ENCODE results near the gene MID1.

The MID1 gene

GRCh38 chrX:10615931-10616774 lies 4.2 kb downstream of the MID1 start:
- Histone ChIP-seq H3K4me3 (ENCODE audit: low read depth in 1 of 2, low read length in 2 of 2) (peak overlapping the region in 1 of 2 donors; percentile 45), H3K9ac (ENCODE audit: low read length) (no peak overlapping the region), H3K27ac (ENCODE audit: low read depth, low read length) (peak overlapping the region; percentile 31), H3K4me1 (ENCODE audit: insufficient read depth, low read length) (peaks cover 20% of the 10 kb centered on the region), H3K9me3 (ENCODE audit: low read length) (no peaks in the 10 kb centered on the region), H3K27me3 (ENCODE audit: control insufficient read depth in 1 of 2, insufficient read depth in 2 of 2, low read length in 2 of 2) (peaks cover 0 to 4% of the 10 kb centered on the region in 2 donors), H3K36me3 (ENCODE audit: insufficient read depth, low read length) (no peaks in the 10 kb centered on the region)

- Histone ChIP-seq H3K9me3 (ENCODE audit: low read length) (no peaks in the 10 kb centered on the region), H3K4me3 (ENCODE audit: low read depth in 1 of 2, low read length in 2 of 2) (no peak overlapping the region), H3K27me3 (ENCODE audit: control insufficient read depth in 1 of 2, insufficient read depth in 2 of 2, low read length in 2 of 2) (no peaks in the 10 kb centered on the region), H3K4me1 (ENCODE audit: insufficient read depth, low read length) (peaks cover 26% of the 10 kb centered on the region), H3K27ac (ENCODE audit: low read depth, low read length) (no peak overlapping the region), H3K36me3 (ENCODE audit: insufficient read depth, low read length) (no peaks in the 10 kb centered on the region), H3K9ac (ENCODE audit: low read length) (no peak overlapping the region)
Measured at GRCh38 chrX:10612215-10612614, 8.2 kb downstream of the MID1 start.

GRCh38 chrX:10611441-10612090 lies 8.8 kb downstream of the MID1 start:
- Histone ChIP-seq H3K27me3 (ENCODE audit: control insufficient read depth in 1 of 2, insufficient read depth in 2 of 2, low read length in 2 of 2) (no peaks in the 10 kb centered on the region), H3K4me3 (ENCODE audit: low read depth in 1 of 2, low read length in 2 of 2) (no peak overlapping the region), H3K27ac (ENCODE audit: low read depth, low read length) (no peak overlapping the region), H3K9me3 (ENCODE audit: low read length) (no peaks in the 10 kb centered on the region), H3K4me1 (ENCODE audit: insufficient read depth, low read length) (peaks cover 26% of the 10 kb centered on the region), H3K36me3 (ENCODE audit: insufficient read depth, low read length) (no peaks in the 10 kb centered on the region), H3K9ac (ENCODE audit: low read length) (no peak overlapping the region)

GRCh38 chrX:10608099-10608498 lies 12.3 kb downstream of the MID1 start:
- Histone ChIP-seq H3K27me3 (ENCODE audit: control insufficient read depth in 1 of 2, insufficient read depth in 2 of 2, low read length in 2 of 2) (no peaks in the 10 kb centered on the region), H3K27ac (ENCODE audit: low read depth, low read length) (no peak overlapping the region), H3K36me3 (ENCODE audit: insufficient read depth, low read length) (no peaks in the 10 kb centered on the region), H3K9ac (ENCODE audit: low read length) (no peak overlapping the region), H3K9me3 (ENCODE audit: low read length) (no peaks in the 10 kb centered on the region), H3K4me1 (ENCODE audit: insufficient read depth, low read length) (peaks cover 19% of the 10 kb centered on the region), H3K4me3 (ENCODE audit: low read depth in 1 of 2, low read length in 2 of 2) (no peak overlapping the region)

- Histone ChIP-seq H3K9me3 (ENCODE audit: low read length) (no peaks in the 10 kb centered on the region), H3K4me3 (ENCODE audit: low read depth in 1 of 2, low read length in 2 of 2) (no peak overlapping the region), H3K27ac (ENCODE audit: low read depth, low read length) (no peak overlapping the region), H3K4me1 (ENCODE audit: insufficient read depth, low read length) (peaks cover 17% of the 10 kb centered on the region), H3K27me3 (ENCODE audit: control insufficient read depth in 1 of 2, insufficient read depth in 2 of 2, low read length in 2 of 2) (no peaks in the 10 kb centered on the region), H3K9ac (ENCODE audit: low read length) (no peak overlapping the region), H3K36me3 (ENCODE audit: insufficient read depth, low read length) (no peaks in the 10 kb centered on the region)
Measured at GRCh38 chrX:10607233-10607632, 13.2 kb downstream of the MID1 start.

GRCh38 chrX:10603612-10604011 lies 16.8 kb downstream of the MID1 start:
- H3K27ac ChIP-seq (ENCODE audit: low read depth, low read length), result no peak overlapping the region
- H3K4me3 ChIP-seq (ENCODE audit: low read depth in 1 of 2, low read length in 2 of 2), result no peak overlapping the region
- no peaks in the 10 kb centered on the region for H3K36me3 ChIP-seq (ENCODE audit: insufficient read depth, low read length)
- H3K4me1 ChIP-seq (ENCODE audit: insufficient read depth, low read length), result peaks cover 14% of the 10 kb centered on the region
- H3K9ac ChIP-seq (ENCODE audit: low read length), result no peak overlapping the region
- no peaks in the 10 kb centered on the region for H3K27me3 ChIP-seq (ENCODE audit: control insufficient read depth in 1 of 2, insufficient read depth in 2 of 2, low read length in 2 of 2)
- no peaks in the 10 kb centered on the region for H3K9me3 ChIP-seq (ENCODE audit: low read length)

- Histone ChIP-seq H3K9me3 (ENCODE audit: low read length) (no peaks in the 10 kb centered on the region), H3K9ac (ENCODE audit: low read length) (no peak overlapping the region), H3K36me3 (ENCODE audit: insufficient read depth, low read length) (no peaks in the 10 kb centered on the region), H3K4me1 (ENCODE audit: insufficient read depth, low read length) (peaks cover 16% of the 10 kb centered on the region), H3K27ac (ENCODE audit: low read depth, low read length) (no peak overlapping the region), H3K27me3 (ENCODE audit: control insufficient read depth in 1 of 2, insufficient read depth in 2 of 2, low read length in 2 of 2) (no peaks in the 10 kb centered on the region), H3K4me3 (ENCODE audit: low read depth in 1 of 2, low read length in 2 of 2) (no peak overlapping the region)
Measured at GRCh38 chrX:10602646-10603045, 17.7 kb downstream of the MID1 start.

- H3K27me3 ChIP-seq (ENCODE audit: control insufficient read depth in 1 of 2, insufficient read depth in 2 of 2, low read length in 2 of 2), result no peaks in the 10 kb centered on the region
- H3K9me3 ChIP-seq (ENCODE audit: low read length), result no peaks in the 10 kb centered on the region
- no peak overlapping the region for H3K4me3 ChIP-seq (ENCODE audit: low read depth in 1 of 2, low read length in 2 of 2)
- no peaks in the 10 kb centered on the region for H3K36me3 ChIP-seq (ENCODE audit: insufficient read depth, low read length)
- peaks cover 13% of the 10 kb centered on the region for H3K4me1 ChIP-seq (ENCODE audit: insufficient read depth, low read length)
- no peak overlapping the region for H3K9ac ChIP-seq (ENCODE audit: low read length)
- no peak overlapping the region for H3K27ac ChIP-seq (ENCODE audit: low read depth, low read length)
Measured at GRCh38 chrX:10600479-10600878, 19.9 kb downstream of the MID1 start.

- no peak overlapping the region for H3K9ac ChIP-seq (ENCODE audit: low read length)
- no peaks in the 10 kb centered on the region for H3K9me3 ChIP-seq (ENCODE audit: low read length)
- peaks cover 8% of the 10 kb centered on the region for H3K4me1 ChIP-seq (ENCODE audit: insufficient read depth, low read length)
- H3K36me3 ChIP-seq (ENCODE audit: insufficient read depth, low read length), result no peaks in the 10 kb centered on the region
- H3K27me3 ChIP-seq (ENCODE audit: control insufficient read depth in 1 of 2, insufficient read depth in 2 of 2, low read length in 2 of 2), result no peaks in the 10 kb centered on the region
- H3K4me3 ChIP-seq (ENCODE audit: low read depth in 1 of 2, low read length in 2 of 2), result no peak overlapping the region
- H3K27ac ChIP-seq (ENCODE audit: low read depth, low read length), result no peak overlapping the region
Measured at GRCh38 chrX:10598540-10598939, 21.8 kb downstream of the MID1 start.

- Histone ChIP-seq H3K4me3 (ENCODE audit: low read depth in 1 of 2, low read length in 2 of 2) (no peak overlapping the region), H3K27me3 (ENCODE audit: control insufficient read depth in 1 of 2, insufficient read depth in 2 of 2, low read length in 2 of 2) (no peaks in the 10 kb centered on the region), H3K9me3 (ENCODE audit: low read length) (no peaks in the 10 kb centered on the region), H3K27ac (ENCODE audit: low read depth, low read length) (no peak overlapping the region), H3K36me3 (ENCODE audit: insufficient read depth, low read length) (no peaks in the 10 kb centered on the region), H3K4me1 (ENCODE audit: insufficient read depth, low read length) (peaks cover 8% of the 10 kb centered on the region), H3K9ac (ENCODE audit: low read length) (no peak overlapping the region)
Measured at GRCh38 chrX:10597871-10598270, 22.5 kb downstream of the MID1 start.

- no peaks in the 10 kb centered on the region for H3K9me3 ChIP-seq (ENCODE audit: low read length)
- no peak overlapping the region for H3K9ac ChIP-seq (ENCODE audit: low read length)
- no peak overlapping the region for H3K27ac ChIP-seq (ENCODE audit: low read depth, low read length)
- no peaks in the 10 kb centered on the region for H3K4me1 ChIP-seq (ENCODE audit: insufficient read depth, low read length)
- no peaks in the 10 kb centered on the region for H3K36me3 ChIP-seq (ENCODE audit: insufficient read depth, low read length)
- H3K27me3 ChIP-seq (ENCODE audit: control insufficient read depth in 1 of 2, insufficient read depth in 2 of 2, low read length in 2 of 2), result no peaks in the 10 kb centered on the region
- no peak overlapping the region for H3K4me3 ChIP-seq (ENCODE audit: low read depth in 1 of 2, low read length in 2 of 2)
Measured at GRCh38 chrX:10591363-10592335, 28.7 kb downstream of the MID1 start.
